AG09319 (cell line): ENCODE results near the gene NAGK.
"Not testable (repeated sequence)": the region's sequence is repeated elsewhere in the genome, so short reads cannot be mapped to it uniquely, and the experiment has no call there.

Experiments used
- DNase-seq: peaks from one replicate; pipeline ENCODE4 v3.0.0-alpha.2; 2010; ENCODE audit warnings: low read depth; ENCODE audit errors: extremely low read depth
- CTCF ChIP-seq: IDR thresholded peaks from 2 replicates; pipeline ENCODE4 v1.5.1; 2011; ENCODE audit warnings: low read depth, mild to moderate bottlenecking, inconsistent platforms, low read length, moderate library complexity

Gene NAGK

GRCh38 chr2:71048096-71048495, 20.4 kb upstream of the NAGK start:
- no peak for DNase-seq
- TF ChIP-seq CTCF, result no peak

GRCh38 chr2:71049704-71050360, 18.6 kb upstream of the NAGK start:
- DNase-seq, result not testable (repeated sequence)

GRCh38 chr2:71055206-71055740, 13.2 kb upstream of the NAGK start:
- DNase-seq, result not testable (repeated sequence)

GRCh38 chr2:71060211-71060610, 8.2 kb upstream of the NAGK start:
- no peak for TF ChIP-seq CTCF

GRCh38 chr2:71060871-71061270, 7.6 kb upstream of the NAGK start:
- DNase-seq, result no peak
- no peak for TF ChIP-seq CTCF

More at GRCh38 chr2:71060211-71060610, 8.2 kb upstream of the NAGK start:
- DNase-seq, result no peak

GRCh38 chr2:71063216-71063615, 5.2 kb upstream of the NAGK start:
- no peak for DNase-seq
- TF ChIP-seq CTCF, result no peak

- TF ChIP-seq CTCF, result no peak
- DNase-seq, result no peak
Measured at GRCh38 chr2:71064110-71064611, 4.3 kb upstream of the NAGK start.

- no peak for TF ChIP-seq CTCF
- no peak for DNase-seq
Measured at GRCh38 chr2:71064754-71065621, 3.5 kb upstream of the NAGK start.
